ENCODE results near the gene NCK2.
"Not testable (repeated sequence)": the region's sequence is repeated elsewhere in the genome, so short reads cannot be mapped to it uniquely, and the experiment has no call there.

Gene NCK2

DNA sequence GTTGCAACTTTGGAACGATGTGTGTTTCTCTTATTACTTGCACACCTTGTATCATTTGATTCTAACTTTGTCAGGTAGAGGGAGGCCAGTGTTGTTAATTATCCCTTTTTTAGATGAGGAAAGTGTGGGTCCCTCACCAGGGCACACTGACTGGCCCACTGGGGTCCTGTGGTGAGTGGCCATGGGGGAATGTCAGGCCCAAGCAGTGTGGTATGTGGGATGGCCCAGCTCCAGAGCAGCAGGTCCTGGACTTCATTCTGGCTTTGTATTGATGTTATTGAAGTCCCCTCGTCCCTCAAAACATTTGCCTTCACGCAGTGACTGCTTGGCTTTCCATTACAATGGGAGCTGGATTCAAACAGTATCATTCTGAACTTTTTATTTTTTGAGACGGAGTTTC lies 11.7 kb downstream of the NCK2 start:
- no peak for DNase-seq (ENCODE audit: low spot score)

DNA sequence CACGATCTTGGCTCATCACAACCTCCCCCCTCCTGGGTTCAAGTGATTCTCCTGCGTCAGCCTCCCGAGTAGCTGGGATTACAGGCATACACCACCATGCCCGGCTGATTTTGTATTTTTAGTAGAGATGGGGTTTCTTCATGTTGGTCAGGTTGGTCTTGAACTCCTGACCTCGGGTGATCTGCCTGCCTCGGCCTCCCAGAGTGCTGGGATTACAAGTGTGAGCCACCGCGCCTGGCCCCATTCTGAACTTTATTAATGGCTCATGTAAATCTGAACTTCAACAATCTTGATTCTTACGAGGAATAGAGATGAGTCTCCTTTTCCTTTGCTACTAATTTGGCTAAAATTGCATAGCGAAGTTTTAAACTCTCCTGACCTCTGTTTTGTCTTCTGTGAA lies 12.2 kb downstream of the NCK2 start:
- DNase-seq (ENCODE audit: low spot score) = not testable (repeated sequence)

DNA sequence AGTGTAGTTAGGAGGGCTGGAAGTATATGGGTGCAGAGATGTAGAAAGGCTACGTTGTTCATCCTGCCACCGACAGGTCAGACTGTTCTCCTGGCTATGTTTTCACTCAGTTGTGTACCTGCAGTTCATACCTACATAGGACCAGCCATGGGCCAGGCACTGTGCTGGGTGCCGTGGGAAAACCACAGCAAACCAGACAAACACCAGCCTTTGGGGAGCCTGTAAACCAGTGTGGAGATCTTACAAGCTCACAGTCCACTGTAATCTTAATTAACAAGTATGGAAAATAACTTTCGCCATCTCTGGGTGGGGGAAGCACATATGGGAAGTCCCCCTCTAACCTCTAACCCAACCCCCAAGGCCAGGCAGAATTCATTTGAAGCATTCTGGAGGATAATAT lies 12.7 kb downstream of the NCK2 start:
- no peak for DNase-seq (ENCODE audit: low spot score)

DNA sequence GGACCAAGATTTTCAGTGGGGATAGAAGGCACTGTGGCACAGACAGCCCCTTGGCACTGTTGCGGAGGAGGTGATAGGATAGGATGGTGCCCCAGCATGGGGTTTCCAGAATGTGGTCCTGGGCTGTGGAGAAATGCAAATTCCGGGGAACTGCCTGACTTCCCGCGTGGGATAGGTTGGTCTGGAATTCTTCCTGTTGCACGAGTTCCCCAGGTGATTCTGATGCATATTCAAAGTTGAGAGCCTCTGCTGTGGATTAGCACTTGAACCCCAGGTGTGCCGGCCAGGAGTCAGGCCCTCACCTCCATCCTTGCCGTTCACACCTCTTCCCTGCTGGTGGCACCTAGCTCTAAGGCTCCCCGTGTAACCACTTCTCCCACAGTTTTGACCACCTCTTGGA lies 15.5 kb downstream of the NCK2 start:
- DNase-seq (ENCODE audit: low spot score) = no peak

DNA sequence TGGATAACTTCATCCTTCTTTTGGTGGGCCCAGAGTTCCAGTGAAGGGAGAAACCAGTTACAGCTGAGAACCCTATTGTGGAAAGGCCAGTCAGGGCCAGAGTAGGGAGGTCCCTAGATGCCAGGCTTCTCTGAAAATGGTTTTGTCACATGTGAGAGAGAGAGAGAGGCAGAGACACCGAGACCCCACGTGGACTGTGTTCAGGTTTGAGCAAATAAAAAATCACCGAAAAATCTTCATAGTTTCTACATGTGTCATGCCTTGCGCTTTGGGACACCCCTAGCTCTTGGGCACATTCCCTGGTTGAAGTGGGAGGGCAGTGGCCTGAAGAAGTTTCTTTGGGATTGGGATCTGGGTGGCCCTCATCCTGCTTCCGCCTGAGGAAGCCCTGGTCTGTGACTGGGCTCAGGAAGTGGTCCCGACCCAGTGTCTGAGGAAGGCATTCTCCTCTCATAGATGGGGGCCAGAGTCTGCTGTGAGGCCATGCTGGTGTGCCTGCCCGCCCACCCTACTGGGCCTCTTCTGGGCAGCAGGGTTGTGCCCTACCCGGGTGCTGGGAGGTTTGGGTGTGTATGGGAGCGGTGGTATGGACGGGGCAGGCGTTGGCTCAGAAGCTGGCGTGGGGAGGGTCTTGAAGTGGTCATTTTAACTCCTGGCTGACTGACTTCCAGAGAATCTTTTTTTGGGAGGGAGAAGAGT lies 16.1 kb downstream of the NCK2 start:
- no peak for DNase-seq (ENCODE audit: low spot score)

DNA sequence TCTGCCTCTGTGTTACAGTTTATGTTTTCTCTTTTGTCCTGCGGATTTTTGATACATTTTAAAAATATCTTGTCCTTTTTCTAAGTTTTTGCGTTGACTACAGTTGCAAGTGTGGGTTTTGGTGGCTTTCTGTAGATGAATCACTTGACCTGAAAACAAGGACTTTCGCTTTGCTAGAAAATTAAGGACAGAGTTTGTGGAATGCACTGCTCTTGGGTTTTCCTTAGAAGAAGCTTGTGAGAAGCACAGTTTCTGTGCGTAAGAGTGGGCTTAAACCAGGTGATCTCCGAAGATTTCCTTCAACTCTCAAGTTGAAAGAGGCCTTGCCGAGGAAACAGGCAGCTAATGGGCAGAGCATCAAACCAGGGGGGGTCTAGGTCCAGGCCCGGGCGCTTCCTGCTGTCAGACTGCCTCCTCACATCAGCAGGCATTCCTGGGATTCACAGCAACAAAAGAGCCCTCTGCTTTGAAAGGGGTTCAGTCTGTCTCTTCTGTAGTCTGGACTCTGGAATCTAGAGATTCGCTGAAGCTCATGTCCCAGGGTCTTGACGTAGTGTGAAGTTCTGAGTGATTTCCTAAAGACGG lies 17.3 kb downstream of the NCK2 start:
- DNase-seq (ENCODE audit: low spot score) = no peak

DNA sequence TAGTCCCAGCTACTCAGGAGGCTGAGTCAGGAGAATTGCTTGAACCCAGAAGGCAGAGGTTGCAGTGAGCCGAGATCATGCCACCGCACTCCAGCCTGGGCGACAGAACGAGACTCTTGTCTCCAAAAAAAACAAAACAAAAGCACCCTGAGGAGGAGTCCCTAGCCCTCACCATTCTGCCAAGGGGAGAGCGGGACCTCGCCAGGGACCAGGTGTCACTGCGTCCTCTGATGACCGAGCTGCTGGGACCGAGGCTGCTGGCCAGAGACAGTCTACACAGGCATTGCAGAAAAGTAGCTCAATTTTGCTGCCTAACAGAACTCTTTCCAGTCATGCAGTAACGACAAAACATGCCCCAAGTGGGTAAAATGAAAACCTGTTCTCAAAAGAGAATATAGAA lies 18.4 kb downstream of the NCK2 start:
- no peak for DNase-seq (ENCODE audit: low spot score)

DNA sequence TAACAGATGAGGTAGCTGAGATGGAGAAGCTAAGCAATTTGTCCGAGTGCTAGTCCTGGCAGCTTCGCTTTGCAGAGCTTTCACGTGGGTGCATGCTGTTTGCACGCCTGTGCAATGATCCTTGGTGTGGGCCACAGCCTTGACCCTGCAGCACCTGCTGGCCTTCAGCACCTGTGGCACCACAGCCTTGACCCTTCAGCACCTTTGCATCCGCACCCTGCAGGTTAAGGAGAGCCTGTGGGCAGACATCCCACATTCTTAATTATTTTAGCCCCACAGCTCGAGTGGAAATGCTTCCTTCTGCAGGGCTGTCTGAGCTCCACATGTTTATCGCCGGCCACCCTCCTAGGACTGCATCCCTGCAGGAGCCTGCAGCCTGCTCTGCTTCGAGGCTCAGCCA lies 19.3 kb downstream of the NCK2 start:
- DNase-seq (ENCODE audit: low spot score) = no peak

DNA sequence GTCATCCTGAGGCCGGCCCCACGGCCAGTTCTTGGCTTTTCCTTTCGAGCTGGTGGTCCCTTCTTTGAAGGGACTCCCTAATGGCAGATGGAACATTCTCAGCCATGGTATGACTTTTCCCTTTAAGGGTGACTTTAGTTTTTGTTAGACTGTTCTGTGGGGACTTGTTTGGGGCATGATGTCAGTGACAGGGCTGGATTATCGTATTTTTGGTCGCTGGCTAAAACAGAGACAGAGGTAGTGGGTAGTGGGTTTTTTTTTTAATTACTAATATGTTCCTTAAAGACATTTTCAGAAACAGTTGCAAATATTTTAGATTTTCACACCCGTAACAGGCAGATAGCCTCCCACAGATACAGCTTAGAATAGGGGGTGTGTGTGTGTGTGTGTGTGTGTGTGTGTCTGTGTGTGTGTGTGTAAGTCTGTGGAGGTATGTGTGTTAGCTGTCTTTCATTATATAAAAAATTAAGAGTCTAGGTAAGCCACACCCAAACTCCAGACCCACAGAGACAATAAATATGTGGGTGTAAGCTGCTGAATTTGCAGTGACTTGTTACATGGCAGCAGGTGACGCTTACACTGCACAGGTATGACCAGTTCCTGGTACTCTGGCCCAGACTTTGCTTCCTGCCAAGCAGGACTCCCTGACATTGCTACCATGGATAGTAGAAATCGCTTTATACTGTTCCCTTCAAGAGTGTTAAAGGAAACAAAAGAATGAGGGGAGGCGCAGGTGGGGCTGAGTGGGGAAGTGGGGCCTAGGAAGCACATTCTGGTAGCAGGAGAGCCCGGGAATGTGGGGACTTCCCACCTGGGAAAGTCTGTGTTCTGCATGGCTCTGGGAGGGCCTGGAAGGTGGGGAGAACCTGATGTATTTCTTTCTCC lies 20.9 kb downstream of the NCK2 start:
- DNase-seq (ENCODE audit: low spot score) = no peak

DNA sequence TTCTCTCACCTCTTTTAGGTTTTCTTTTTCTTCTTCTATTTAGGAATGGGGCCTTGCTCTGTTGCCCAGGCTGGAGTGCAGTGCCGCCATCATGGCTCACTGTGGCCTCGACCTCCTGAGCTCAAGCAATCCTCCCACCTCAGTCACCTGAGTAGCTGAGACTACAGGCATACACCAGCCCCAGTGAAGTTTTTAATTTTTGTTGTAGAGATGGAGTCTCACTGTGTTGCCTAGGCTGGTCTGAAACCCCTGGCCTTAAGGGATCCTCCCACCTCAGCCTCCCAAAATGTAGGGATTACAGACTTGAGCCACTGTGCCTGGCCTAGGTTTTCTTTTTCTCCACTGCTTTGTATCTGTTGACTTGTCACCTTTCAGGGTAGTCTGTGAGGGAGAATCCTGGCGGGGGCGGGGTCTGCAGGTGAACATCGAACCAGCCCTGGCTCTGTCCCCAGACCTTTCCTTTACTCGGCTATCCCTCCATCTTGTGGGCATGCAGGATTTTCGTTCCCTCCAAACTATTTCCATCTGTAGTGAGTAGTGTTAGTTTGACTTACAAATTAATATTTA lies 21.7 kb downstream of the NCK2 start:
- no peak for DNase-seq (ENCODE audit: low spot score)

DNA sequence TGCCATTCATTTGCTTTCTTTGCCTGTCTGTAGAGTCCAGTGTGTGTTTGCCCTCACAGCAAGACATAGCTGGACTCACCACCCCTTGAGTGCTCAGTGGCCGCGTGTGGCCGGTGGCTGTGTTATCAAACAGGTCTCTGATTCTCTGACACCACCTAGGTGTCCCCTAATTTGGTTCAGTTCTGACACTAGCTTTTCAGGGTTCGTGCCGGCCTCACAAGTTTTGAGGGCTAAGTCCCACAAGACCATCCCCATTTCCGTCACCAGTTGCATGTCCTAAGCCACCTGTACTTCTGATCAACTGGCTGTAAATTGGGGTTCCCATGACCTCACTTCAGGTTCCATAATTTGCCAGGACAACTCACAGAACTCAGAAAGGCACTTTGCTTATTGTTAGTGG lies 23.5 kb downstream of the NCK2 start:
- DNase-seq (ENCODE audit: low spot score) = no peak

DNA sequence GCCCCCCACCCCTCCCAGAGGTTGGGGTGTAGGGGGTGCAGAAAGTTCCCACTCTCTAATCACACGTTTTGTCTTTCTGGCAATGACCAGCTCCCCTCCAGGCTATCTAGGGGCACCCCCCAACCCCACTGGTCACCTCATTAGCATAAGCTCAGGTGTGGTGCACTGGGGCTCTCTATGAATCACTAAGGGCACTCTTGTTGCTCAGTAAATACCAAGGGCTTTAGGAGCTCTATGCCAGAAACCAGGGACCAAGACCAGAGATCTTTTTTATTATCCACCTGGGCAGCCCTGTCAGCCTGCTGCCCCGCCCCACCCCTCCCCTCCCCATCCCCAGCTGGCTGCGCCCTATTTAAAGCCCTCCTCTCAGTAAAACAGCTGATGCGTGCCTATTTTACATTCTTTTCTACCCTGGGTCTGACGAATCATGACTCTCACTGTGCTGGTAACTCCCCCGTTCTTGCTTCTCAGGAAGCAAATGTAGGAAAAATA lies 24.3 kb downstream of the NCK2 start:
- no peak for DNase-seq (ENCODE audit: low spot score)

DNA sequence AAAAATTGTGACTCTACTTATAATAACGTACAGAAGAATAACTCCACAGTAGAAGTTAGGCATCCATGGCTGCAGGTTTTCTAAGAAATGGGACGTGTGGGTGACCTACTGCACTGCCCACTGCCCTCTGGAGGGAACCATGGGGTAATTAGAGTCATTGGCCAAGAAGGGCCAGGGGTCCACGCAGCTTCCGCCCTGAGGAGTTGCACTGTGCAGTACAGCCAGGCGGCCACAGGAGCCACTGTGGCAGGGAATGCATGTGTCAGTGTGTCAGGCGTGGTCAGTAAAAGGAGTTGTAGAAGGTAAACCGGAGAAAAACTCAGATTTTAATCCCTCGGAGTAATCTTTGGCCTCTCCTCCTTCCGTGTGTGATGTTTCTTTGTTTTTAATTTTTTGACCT lies 24.8 kb downstream of the NCK2 start:
- DNase-seq (ENCODE audit: low spot score) = no peak

DNA sequence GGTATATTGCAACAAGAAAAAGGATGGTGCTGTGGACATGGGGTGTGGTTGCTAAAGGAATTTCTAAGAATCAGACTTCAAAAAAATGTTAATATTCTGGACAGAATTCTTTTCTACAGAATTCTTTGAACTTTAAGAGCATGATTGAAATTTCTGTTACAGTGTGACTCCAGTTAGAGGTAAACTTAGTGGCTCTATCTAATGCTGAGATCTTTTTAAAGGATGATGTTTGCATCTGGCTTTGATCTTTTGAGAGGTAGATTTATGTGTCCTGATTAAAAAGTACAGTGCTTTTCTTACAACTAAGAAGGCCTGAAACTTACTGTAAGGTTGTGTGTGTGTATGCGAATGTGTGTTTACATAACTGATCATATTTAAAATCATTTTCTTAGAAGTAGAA lies 25.4 kb downstream of the NCK2 start:
- DNase-seq (ENCODE audit: low spot score) = no peak

DNA sequence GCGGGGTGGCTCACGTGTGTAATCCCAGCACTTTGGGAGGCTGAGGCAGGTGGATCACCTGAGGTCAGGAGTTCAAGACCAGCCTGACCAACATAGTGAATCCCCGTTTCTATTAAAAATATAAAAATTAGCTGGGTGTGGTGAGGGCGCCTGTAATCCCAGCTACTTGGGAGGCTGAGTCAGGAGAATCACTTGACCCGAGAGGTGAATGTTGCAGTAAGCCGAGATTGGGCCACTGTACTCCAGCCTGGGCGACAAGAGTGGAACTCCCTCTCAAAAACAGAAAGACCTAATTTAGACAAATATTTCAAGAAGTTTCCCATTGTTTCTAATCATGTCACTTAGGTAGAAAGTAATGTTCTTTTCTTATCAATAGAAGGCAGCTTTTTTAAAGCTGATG lies 26.6 kb downstream of the NCK2 start:
- not testable (repeated sequence) for DNase-seq (ENCODE audit: low spot score)

DNA sequence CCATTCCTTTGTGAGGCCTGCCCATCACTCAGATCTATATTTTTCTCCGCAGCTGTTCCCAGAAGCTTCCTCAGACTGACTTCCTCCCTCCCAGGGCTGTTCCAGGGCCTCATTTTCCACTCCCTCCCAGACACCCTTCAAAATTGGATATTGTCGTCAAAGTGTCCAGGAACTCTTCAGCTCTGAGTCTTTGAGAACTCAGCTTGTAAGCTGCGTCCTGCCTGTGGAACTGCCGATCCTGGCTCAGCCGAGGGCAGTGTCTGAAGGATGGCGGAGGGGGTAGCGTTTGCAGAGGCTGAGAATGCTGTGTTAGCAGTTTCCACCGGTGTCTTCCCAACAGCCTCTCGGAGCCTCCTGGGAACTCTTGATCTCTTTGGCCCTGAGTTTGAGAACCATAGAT lies 27.1 kb downstream of the NCK2 start:
- DNase-seq (ENCODE audit: low spot score) = no peak

DNA sequence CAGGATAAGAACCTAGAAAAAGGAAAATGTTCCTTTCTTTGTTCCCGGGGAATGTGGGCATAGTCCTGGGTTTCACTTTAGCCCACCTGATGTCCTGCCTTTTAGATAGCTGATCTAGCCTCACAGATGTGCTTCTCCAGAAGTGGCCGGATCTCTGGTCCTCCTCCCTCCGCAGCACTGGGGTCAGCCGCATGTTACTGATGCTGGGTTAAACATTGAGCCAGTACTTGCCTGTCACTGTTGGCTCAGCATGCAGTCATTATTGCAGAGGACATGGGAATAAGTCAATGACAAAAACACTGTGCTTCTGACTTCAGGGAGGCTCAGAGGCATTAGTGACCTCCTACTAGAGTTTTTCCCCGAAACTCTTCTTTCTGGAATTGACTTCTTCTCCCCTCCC lies 27.6 kb downstream of the NCK2 start:
- no peak for DNase-seq (ENCODE audit: low spot score)

DNA sequence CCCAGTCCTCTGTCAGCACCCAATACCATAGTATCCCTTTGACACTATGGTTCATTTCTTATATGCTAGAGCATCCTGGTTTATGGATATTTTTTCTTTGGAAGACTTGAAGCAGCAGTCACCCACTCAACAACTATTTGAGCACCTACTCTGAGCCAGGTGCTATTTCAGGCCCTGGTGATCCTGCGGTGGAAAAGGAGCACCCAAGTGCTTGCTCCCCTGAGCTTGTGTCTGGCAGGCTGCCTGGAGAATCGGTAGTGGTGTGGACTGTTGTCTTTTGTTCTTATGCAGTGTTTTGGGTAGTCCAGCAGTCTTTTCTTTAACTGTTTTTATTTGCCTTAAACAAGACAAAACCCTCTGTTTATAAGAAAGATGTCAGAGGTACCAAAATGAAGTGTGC lies 28.9 kb downstream of the NCK2 start:
- DNase-seq (ENCODE audit: low spot score) = no peak

DNA sequence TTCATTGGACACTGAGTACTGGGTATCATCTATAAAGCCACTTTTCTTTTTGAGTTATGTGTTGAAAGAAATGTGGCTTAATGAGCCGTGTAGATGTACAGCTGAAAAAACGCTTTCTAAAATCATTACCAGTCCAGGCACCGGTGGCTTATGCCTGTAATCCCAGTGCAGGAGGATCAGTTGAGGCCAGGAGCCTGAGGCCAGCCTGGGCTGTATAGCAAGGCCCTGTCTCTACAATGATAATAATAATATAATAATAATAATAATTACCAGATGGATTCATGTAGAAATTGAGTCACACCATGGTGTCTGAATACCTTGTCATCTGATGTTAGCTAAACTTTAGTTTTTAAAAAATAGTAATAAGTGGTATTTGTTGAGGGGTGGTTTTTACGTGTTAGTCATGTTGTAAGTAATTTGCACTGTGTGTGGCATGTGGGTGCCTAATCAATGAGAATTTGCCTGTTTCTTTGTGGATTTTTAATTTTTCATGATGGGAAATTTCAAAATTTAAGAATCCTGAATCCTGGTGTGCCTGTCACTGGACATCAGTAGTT lies 30.1 kb downstream of the NCK2 start:
- no peak for DNase-seq (ENCODE audit: low spot score)

DNA sequence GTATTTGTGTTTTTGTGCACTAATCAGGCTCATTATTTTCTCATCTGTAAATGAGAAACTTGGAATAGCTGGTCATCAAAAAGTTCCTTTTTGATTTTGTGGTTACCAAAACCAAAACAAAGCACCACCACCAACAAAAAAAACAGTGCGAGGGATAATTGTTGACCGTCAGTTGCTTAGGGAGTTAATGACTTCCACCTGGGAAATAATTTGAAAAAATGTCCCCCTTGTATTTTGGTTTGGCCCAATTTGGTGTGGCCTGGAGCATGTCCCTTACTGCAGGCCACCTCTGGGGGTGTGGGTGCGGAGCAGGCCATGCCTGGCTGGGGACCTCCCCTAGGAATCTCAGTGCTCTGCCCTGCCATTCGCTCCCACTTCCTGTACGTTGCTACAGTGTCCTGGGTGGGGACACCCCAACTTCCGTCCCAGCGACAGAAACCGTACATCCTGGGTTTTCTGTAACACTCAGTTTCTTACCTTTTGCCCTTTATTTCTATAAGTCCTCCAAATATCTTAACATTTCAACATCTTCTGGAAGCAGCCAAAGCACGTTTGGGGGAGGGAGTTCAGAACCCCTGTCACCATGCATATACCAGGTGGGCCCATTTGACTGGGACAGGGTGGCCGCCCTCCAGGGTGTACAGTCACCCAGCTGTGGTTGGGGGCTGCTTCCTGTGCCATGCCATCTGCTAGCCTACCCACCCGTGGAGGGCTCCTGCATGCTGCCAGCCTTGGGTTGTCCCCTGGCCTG lies 31.3 kb downstream of the NCK2 start:
- no peak for DNase-seq (ENCODE audit: low spot score)

DNA sequence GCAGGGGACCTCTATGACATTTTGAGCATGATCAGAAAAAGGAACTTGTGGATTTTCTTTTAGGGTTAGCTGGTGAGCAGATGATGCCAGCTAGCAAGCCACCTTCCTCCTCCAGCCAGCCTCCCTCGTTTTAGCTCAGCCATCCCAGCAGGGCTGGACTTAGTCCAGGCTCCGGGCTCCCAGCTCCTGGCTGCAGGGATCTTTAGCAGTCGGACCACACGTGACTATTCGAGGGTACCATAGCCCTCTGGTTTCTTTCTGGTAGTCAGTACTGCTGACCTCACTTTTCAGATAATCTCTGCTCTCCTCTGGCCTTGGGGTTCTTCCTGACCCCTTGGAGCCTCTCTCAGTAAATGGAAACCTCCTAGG lies 31.8 kb downstream of the NCK2 start:
- no peak for DNase-seq (ENCODE audit: low spot score)

DNA sequence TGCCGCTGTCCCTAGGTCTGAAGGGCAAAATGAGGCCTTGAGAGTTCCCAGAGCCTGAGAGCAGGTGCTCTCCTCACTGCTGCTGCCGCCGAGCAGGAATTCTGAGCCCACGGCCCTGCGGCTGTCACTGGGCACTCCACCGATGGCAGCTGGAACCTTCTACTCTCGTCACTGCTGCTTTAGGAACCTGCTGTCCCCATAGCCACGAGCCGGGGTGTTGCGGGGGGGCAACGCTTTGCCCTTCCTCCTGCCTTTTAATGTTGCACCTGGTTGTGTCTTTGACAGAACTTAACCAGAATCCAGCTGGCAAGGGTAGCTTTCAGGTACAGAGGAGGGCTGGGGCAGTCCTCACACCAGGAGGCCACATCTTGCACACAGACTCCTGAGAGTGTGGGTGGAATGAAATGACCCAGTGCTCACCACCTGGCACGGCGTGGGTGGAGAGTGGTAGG lies 32.3 kb downstream of the NCK2 start:
- DNase-seq (ENCODE audit: low spot score) = no peak

All from HuH-7 (cell line).